Erythroblast (primary cell): ENCODE data around the gene HTR2A.

Experiments used
- GATA1 ChIP-seq: IDR thresholded peaks from 2 replicates; pipeline ENCODE4 v1.6.1; 2011; ENCODE audit warnings: low read depth, mild to moderate bottlenecking, control low read depth, low read length, moderate library complexity
- POLR2A ChIP-seq: IDR thresholded peaks from 2 replicates; pipeline ENCODE4 v1.6.1; 2011; ENCODE audit warnings: mild to moderate bottlenecking, low read length

- TF ChIP-seq POLR2A = no peak
- no peak for TF ChIP-seq GATA1
These were observed 37.9 kb upstream of the HTR2A start for GRCh38 chr13:46934749-46935148.
